Epithelial cell of proximal tubule (primary cell): Measurements from ENCODE around the gene RBP2. TPM values are rescaled to one million over a fixed set of nuclear protein-coding genes. Genes with fewer than 3 reads are reported as not detected.

Experiments used
- DNase-seq: peaks from one replicate; pipeline ENCODE4 v3.0.0-alpha.2; 2011; ENCODE audit warnings: low read depth
- H3K4me3 ChIP-seq: 2 replicates; pipeline ENCODE4 v1.5.1; 2011; ENCODE audit warnings: low read depth, mild to moderate bottlenecking, low read length
- CTCF ChIP-seq: conservative IDR thresholded peaks from 2 replicates; pipeline ENCODE4 v1.5.1; 2012; ENCODE audit warnings: low read depth, mild to moderate bottlenecking, low read length
- total RNA-seq: library from RNA; depleted of rRNA; stranded (reverse); fragments of >200 nt; gene quantifications from 2 replicates; pipeline ENCODE4 v1.2.3, GENCODE V29; 2015

RBP2 gene
- total RNA-seq, 1 donor from 2014 or later: not detected

- no peak for DNase-seq
- H3K4me3 ChIP-seq: no peak overlapping the region
- TF ChIP-seq CTCF: no peak
Measured at GRCh38 chr3:139439278-139439677, 37.0 kb downstream of the RBP2 start.

GRCh38 chr3:139434764-139435307 is 41.5 kb downstream of the RBP2 start:
- H3K4me3 ChIP-seq: no peak overlapping the region
- DNase-seq: peak; percentile 83
- TF ChIP-seq CTCF: peak; percentile 18

- H3K4me3 ChIP-seq: no peak overlapping the region
- DNase-seq: no peak
- TF ChIP-seq CTCF: no peak
Measured at GRCh38 chr3:139434228-139434627, 42.1 kb downstream of the RBP2 start.

GRCh38 chr3:139433089-139433488 is 43.2 kb downstream of the RBP2 start:
- no peak for DNase-seq
- no peak for TF ChIP-seq CTCF
- no peak overlapping the region for H3K4me3 ChIP-seq

- TF ChIP-seq CTCF: no peak
- DNase-seq: no peak
Measured at GRCh38 chr3:139430493-139430892, 45.8 kb downstream of the RBP2 start.

GRCh38 chr3:139427283-139428060 is 48.8 kb downstream of the RBP2 start:
- DNase-seq: peak; percentile 56
- peak; percentile 84 for TF ChIP-seq CTCF
- H3K4me3 ChIP-seq: no peak overlapping the region

More at GRCh38 chr3:139430493-139430892, 45.8 kb downstream of the RBP2 start:
- no peak overlapping the region for H3K4me3 ChIP-seq

- H3K4me3 ChIP-seq: no peak overlapping the region
- TF ChIP-seq CTCF: no peak
- no peak for DNase-seq
Measured at GRCh38 chr3:139425745-139426400, 50.4 kb downstream of the RBP2 start.
